ENCODE data around the gene PCMTD2. TPM values are rescaled to one million over a fixed set of nuclear protein-coding genes. Genes with fewer than 3 reads are reported as not detected.

Gene PCMTD2
- total RNA-seq, 2 experiments from 2014 or later, result 68.5 to 76.5 TPM

DNA sequence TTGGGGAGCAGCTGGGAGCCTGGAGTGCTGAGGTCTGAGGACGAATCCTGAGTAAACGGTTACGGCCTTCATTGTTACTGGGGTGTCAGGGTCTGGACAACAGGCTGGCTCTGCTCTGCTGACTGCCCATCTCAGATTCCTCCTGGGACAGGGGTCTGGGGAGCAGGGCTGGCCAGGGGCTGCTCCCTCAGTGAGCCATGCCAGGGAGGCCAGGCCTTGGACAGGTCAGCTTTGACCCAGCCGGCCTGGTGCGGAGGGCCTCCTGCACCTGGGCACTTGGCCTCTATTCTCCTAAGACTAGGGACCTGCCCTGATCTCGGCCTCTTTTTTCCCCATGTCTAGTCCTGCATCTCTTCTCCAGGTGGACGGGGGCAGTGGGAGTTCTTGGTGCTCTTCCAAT is 46.4 kb upstream of the PCMTD2 start:
- DNase-seq (no peak), ATAC-seq (ENCODE audit: poor library complexity) (no peak)
- Histone ChIP-seq H3K27ac (ENCODE audit: low read depth in 1 of 2, low read length in 2 of 2) (no peak overlapping the region), H3K4me1 (ENCODE audit: insufficient read depth, low read length) (no peaks in the 10 kb centered on the region), H3K9me3 (ENCODE audit: control insufficient read depth in 1 of 2, insufficient read depth in 1 of 2, low read length in 2 of 2) (no peaks in the 10 kb centered on the region), H3K4me3 (ENCODE audit: low read length) (no peak overlapping the region), H3K36me3 (ENCODE audit: insufficient read depth, low read length) (no peaks in the 10 kb centered on the region), H3K27me3 (ENCODE audit: control insufficient read depth in 1 of 2, insufficient read depth in 2 of 2, low read length in 2 of 2) (no peaks in the 10 kb centered on the region)
- Mint-ChIP-seq H3K27me3 (no peaks in the 10 kb centered on the region), H3K9me3 (no peaks in the 10 kb centered on the region), H3K4me3 (no peak overlapping the region), H3K4me1 (ENCODE audit: low read depth) (peaks cover under 1% of the 10 kb centered on the region), H3K27ac (no peak overlapping the region), H3K36me3 (ENCODE audit: low read depth) (no peaks in the 10 kb centered on the region)
- POLR2A ChIA-PET, result no interaction called here
- intact Hi-C loops (cut with DNase I, micrococcal nuclease), result no loop called here
- CTCF ChIA-PET, result no interaction called here
- TF ChIP-seq, protein P1, sequence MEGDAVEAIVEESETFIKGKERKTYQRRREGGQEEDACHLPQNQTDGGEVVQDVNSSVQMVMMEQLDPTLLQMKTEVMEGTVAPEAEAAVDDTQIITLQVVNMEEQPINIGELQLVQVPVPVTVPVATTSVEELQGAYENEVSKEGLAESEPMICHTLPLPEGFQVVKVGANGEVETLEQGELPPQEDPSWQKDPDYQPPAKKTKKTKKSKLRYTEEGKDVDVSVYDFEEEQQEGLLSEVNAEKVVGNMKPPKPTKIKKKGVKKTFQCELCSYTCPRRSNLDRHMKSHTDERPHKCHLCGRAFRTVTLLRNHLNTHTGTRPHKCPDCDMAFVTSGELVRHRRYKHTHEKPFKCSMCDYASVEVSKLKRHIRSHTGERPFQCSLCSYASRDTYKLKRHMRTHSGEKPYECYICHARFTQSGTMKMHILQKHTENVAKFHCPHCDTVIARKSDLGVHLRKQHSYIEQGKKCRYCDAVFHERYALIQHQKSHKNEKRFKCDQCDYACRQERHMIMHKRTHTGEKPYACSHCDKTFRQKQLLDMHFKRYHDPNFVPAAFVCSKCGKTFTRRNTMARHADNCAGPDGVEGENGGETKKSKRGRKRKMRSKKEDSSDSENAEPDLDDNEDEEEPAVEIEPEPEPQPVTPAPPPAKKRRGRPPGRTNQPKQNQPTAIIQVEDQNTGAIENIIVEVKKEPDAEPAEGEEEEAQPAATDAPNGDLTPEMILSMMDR (IDR thresholded peaks at IDR 0.05), result no peak

DNA sequence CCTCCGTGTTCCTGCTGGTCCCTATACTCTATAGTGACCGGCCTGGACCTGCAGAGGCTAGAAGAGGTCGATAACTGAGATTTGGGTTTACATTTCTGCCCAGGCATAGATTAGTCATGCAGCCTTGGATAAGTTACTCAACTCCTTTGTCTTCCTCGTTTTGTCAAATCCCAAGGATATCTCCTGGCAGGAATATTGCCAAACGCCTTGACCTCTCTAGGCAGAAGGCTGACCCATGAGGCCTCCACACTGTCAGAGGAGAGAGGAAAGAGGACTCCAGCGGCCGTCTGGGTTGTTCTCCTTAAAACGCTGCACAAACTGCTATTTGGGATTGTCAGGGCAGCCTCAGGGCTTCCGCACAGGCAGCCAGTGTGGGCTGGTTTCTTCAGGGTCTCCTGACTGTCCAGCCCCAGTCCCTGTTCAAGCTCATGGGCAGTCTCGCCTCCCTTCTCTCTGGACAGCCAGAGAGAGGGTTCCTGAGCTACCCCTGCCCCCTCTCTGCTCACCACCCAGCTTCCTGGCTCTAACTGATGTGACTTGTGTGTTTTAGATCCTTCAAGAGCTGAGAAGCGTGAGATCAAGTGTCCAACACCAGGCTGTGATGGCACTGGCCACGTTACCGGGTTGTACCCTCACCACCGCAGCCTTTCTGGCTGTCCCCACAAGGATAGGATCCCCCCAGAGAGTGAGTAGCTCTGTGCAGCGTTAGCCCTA is 44.7 kb upstream of the PCMTD2 start:
- TF ChIP-seq, protein P1 (IDR thresholded peaks at IDR 0.05), result no peak
- ATAC-seq (ENCODE audit: poor library complexity) (no peak), DNase-seq (no peak)
- Mint-ChIP-seq H3K27ac (no peak overlapping the region), H3K27me3 (no peaks in the 10 kb centered on the region), H3K9me3 (no peaks in the 10 kb centered on the region), H3K36me3 (ENCODE audit: low read depth) (no peaks in the 10 kb centered on the region), H3K4me1 (ENCODE audit: low read depth) (peaks cover 13% of the 10 kb centered on the region), H3K4me3 (no peak overlapping the region)
- no peak overlapping the region for H3K4me3 ChIP-seq (ENCODE audit: low read length)
- H3K27ac ChIP-seq (ENCODE audit: low read depth in 1 of 2, low read length in 2 of 2), result no peak overlapping the region
- H3K27me3 ChIP-seq (ENCODE audit: control insufficient read depth in 1 of 2, insufficient read depth in 2 of 2, low read length in 2 of 2), result no peaks in the 10 kb centered on the region
- intact Hi-C loops (cut with DNase I, micrococcal nuclease), result no loop called here
- ChIA-PET POLR2A (no interaction called here), CTCF (no interaction called here)
- no peaks in the 10 kb centered on the region for H3K9me3 ChIP-seq (ENCODE audit: control insufficient read depth in 1 of 2, insufficient read depth in 1 of 2, low read length in 2 of 2)
- peaks cover 12% of the 10 kb centered on the region for H3K4me1 ChIP-seq (ENCODE audit: insufficient read depth, low read length)
- no peaks in the 10 kb centered on the region for H3K36me3 ChIP-seq (ENCODE audit: insufficient read depth, low read length)

DNA sequence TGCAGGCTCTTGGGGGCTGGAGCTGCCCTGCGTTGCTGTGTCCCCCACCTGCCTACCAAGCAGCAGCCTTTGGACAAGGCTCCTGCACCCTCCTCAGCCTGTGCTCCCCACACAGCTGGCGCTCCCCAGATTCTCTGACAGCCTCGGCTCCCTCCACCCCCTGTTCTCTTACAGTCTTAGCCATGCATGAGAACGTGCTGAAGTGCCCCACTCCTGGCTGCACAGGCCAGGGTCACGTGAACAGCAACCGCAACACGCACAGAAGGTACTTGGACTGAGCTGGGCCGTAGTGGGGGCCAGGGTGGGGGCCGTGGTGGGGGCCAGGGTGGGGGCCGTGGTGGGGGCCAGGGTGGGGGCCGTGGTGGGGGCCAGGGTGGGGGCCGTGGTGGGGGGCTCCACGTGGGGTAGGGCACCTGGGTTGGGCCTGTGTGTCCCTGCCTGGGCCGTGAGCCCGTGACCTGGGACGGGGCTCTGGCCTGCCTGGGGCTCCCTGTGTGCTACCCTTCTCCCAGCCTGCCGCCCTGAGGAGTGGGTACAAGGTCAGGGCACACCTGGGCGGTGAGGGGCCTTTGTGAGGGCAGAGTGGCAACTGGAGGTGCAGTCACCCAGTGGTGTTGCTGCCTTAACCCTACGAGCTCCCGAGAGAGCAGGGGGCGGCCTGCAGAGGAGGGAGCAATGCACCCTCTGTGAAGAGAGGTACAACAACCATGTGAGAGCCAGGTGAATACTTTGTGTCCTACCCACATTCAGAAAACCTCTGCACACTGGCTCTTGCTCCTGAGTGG is 43.5 kb upstream of the PCMTD2 start:
- Mint-ChIP-seq H3K27ac (no peak overlapping the region), H3K4me1 (ENCODE audit: low read depth) (peaks cover 18% of the 10 kb centered on the region), H3K27me3 (no peaks in the 10 kb centered on the region), H3K9me3 (no peaks in the 10 kb centered on the region), H3K36me3 (ENCODE audit: low read depth) (no peaks in the 10 kb centered on the region), H3K4me3 (no peak overlapping the region)
- Histone ChIP-seq H3K4me3 (ENCODE audit: low read length) (no peak overlapping the region), H3K27ac (ENCODE audit: low read depth in 1 of 2, low read length in 2 of 2) (no peak overlapping the region), H3K27me3 (ENCODE audit: control insufficient read depth in 1 of 2, insufficient read depth in 2 of 2, low read length in 2 of 2) (no peaks in the 10 kb centered on the region), H3K4me1 (ENCODE audit: insufficient read depth, low read length) (peaks cover 15% of the 10 kb centered on the region), H3K36me3 (ENCODE audit: insufficient read depth, low read length) (no peaks in the 10 kb centered on the region), H3K9me3 (ENCODE audit: control insufficient read depth in 1 of 2, insufficient read depth in 1 of 2, low read length in 2 of 2) (no peaks in the 10 kb centered on the region)
- DNase-seq (no peak), ATAC-seq (ENCODE audit: poor library complexity) (no peak)
- TF ChIP-seq, protein P1 (IDR thresholded peaks at IDR 0.05), result no peak
- ChIA-PET CTCF (no interaction called here), POLR2A (no interaction called here)
- intact Hi-C loops (cut with DNase I, micrococcal nuclease), result no loop called here
